NCI-H748 treated with DMSO at 0.1 percent for 48 hours (cell line): ENCODE data around the gene CAPS.
"Not testable (repeated sequence)": the region's sequence is repeated elsewhere in the genome, so short reads cannot be mapped to it uniquely, and the experiment has no call there.

ENCODE experiments used
- DNase-seq: peaks from one replicate; lab custom pipeline; 2025; lab: John Stamatoyannopoulos, UW

Gene CAPS

GRCh38 chr19:5913739-5914357, at the start of gene CAPS:
TSS of gene CAPS (plus strand) at chr19:5914254. CDS start at chr19:5914407, 153 bp downstream.
- no peak for DNase-seq

- no peak for DNase-seq
These were observed 49.1 kb upstream of the CAPS start for GRCh38 chr19:5864725-5865486.

GRCh38 chr19:5865772-5866171, 48.3 kb upstream of the CAPS start:
- DNase-seq: no peak

GRCh38 chr19:5867201-5868136, 46.6 kb upstream of the CAPS start:
- no peak for DNase-seq

- no peak for DNase-seq
These were observed 43.1 kb upstream of the CAPS start for GRCh38 chr19:5870986-5871394.

GRCh38 chr19:5873617-5874199, 40.3 kb upstream of the CAPS start:
- DNase-seq: no peak

- not testable (repeated sequence) for DNase-seq
These were observed 39.6 kb upstream of the CAPS start for GRCh38 chr19:5874496-5874895.

GRCh38 chr19:5877427-5877826, 36.6 kb upstream of the CAPS start:
- DNase-seq: no peak

- DNase-seq: no peak
These were observed 36.2 kb upstream of the CAPS start for GRCh38 chr19:5877882-5878281.

GRCh38 chr19:5880196-5880595, 33.9 kb upstream of the CAPS start:
- DNase-seq: no peak

- DNase-seq: no peak
These were observed 33.4 kb upstream of the CAPS start for GRCh38 chr19:5880604-5881078.

GRCh38 chr19:5881543-5882299, 32.3 kb upstream of the CAPS start:
- DNase-seq: no peak

- no peak for DNase-seq
These were observed 31.6 kb upstream of the CAPS start for GRCh38 chr19:5882421-5882968.

GRCh38 chr19:5883157-5883873, 30.7 kb upstream of the CAPS start:
- not testable (repeated sequence) for DNase-seq

GRCh38 chr19:5884065-5884811, 29.8 kb upstream of the CAPS start:
- DNase-seq: not testable (repeated sequence)

GRCh38 chr19:5889288-5889971, 24.6 kb upstream of the CAPS start:
- no peak for DNase-seq

GRCh38 chr19:5890099-5890498, 24.0 kb upstream of the CAPS start:
- no peak for DNase-seq

GRCh38 chr19:5891572-5891937, 22.5 kb upstream of the CAPS start:
- DNase-seq: no peak
